ENCODE measurements around the gene C10orf71.

The C10orf71 gene

GRCh38 chr10:49363309-49364031 lies 64.5 kb downstream of the C10orf71 start:
- no peak for DNase-seq

DNA sequence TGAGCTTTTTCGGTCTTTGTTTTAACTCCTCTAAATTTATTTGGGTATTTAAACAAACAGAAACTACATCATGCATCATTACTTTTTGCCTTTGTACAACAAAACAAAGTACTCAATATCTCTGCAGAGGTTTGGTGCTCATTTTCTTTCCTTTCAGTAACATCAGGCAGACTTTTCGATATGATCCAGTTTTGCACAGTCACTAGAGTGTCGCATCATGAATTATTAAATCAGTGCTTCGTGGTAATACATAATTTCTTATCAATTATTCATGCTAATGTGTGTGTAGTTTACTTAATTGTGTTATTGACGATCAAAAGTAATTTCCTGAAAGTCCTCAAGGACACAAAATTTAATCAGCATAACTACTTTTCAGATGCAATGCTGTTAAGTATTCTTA lies 65.1 kb downstream of the C10orf71 start:
- no peak for DNase-seq

GRCh38 chr10:49364747-49365146 lies 65.8 kb downstream of the C10orf71 start:
- DNase-seq, result no peak

GRCh38 chr10:49365275-49365674 lies 66.3 kb downstream of the C10orf71 start:
- DNase-seq, result no peak

- no peak for DNase-seq
Measured at GRCh38 chr10:49365675-49366415, 66.9 kb downstream of the C10orf71 start.

DNA sequence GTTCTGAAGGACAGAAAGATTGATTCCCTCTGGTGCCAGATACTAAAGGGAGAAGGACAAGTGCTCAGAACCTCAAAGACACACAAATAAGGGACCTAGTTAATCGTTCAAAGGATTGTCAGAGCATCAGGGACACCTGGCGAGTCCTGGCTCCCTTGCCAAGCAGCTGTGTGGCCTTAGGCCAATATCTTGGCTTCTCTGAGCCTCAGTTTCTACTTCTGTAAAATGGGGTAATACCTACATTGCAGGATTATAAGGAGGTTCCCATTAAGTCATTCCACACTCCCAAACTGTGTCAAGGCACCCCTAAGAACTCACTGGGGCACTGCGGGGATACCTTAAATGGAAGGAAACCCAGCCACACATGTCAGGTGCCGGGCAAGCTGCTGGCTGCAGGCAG lies 67.5 kb downstream of the C10orf71 start:
- DNase-seq, result no peak

GRCh38 chr10:49367600-49367999 lies 68.6 kb downstream of the C10orf71 start:
- no peak for DNase-seq

- DNase-seq, result no peak
Measured at GRCh38 chr10:49368256-49368655, 69.3 kb downstream of the C10orf71 start.

GRCh38 chr10:49369216-49370162 lies 70.5 kb downstream of the C10orf71 start:
- no peak for DNase-seq

DNA sequence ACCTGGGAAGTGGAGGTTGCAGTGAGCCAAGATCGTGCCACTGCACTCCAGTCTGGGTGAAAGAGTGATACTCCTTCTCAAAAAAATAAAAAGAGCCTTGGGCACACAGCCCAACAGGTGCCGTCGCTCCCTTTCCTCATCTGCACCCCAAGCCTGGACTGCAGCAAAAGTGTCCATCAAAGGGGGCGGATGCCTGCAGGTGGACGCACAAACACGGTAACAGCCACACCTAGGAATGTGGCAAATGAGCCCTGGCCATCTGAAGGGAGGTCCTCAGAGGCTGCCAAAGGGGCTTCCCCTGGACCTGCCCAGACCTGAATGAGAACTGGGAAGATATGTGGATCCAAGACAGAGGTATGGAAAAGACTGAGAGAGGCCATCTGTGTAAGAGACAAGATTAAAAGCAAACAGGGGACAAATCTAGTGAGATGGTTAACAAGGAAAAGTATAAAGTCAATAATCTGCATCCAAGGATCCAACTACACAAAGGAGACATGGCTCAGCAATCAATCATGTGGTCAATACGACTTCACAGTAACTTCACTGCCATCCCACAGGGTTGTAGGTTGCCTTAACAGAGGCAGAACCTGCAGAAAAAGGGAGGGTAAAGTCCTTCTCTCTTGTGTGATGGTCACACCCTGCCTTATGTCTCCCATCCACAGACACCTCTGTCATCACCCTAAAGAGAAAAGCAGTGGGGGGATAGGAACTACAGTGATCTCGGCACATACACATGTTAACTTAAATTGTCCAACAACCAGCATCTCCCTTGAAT lies 71.5 kb downstream of the C10orf71 start:
- DNase-seq, result no peak

GRCh38 chr10:49371967-49372366 lies 73.0 kb downstream of the C10orf71 start:
- DNase-seq, result no peak

DNA sequence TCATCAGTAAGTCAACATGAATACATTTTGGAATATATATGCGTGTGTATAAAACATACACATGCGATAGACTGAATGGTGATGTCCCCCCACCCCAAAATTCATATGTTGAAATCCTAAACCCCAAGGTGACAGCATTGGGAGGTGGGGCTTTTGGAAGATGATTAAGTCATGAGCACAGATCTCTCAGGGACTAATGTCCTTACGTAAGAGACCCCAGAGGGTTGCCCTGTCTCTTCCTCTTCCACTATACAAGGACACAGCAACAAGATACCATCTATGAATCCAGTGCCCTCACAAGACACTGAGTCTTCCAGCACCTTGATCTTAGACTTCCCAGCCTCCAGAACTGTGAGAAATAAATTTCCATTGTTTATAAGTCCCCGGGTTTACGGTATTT lies 74.4 kb downstream of the C10orf71 start:
- DNase-seq, result no peak

GRCh38 chr10:49374740-49375139 lies 75.8 kb downstream of the C10orf71 start:
- no peak for DNase-seq

- no peak for DNase-seq
Measured at GRCh38 chr10:49375611-49376010, 76.6 kb downstream of the C10orf71 start.

Measured in activated T-cell treated with anti-CD3 and anti-CD28 coated beads, Interleukin-2, amount 50 U/mL, for 48 hours (primary cell).